ENCODE data around the gene GBA3. TPM values are rescaled to one million over a fixed set of nuclear protein-coding genes. Genes with fewer than 3 reads are reported as not detected.

GBA3 gene
- total RNA-seq, 4 donors from 2014 or later = 2.8 to 66.1 (median 24.7) TPM

- 67 to 68% methylated on average over 2 of the region's 2 CpGs for WGBS, 2 donors (ENCODE audit: low coverage in 1 of 2)
- no peaks in the 10 kb centered on the region for H3K9me3 ChIP-seq
- intact Hi-C loops (cut with DNase I; ENCODE audit: low total_unique reads) = no loop called here
These were observed 166.6 kb downstream of the GBA3 start for GRCh38 chr4:22859318-22859717.

More at GRCh38 chr4:22859318-22859717, 166.6 kb downstream of the GBA3 start:
- in situ Hi-C loops (cut with MboI; ENCODE audit: low pct_ligation_motif_present in 1 of 4, low pct_unique_long_range_greater_than_20kb in 1 of 4, low sequenced_read_pairs in 3 of 4) = no loop called here
- Histone ChIP-seq H3K4me3 (no peak overlapping the region), H3K4me1 (no peaks in the 10 kb centered on the region), H3K27ac (no peak overlapping the region), H3K27me3 (no peaks in the 10 kb centered on the region), H3K36me3 (no peaks in the 10 kb centered on the region)
- TF ChIP-seq POLR2A (IDR thresholded peaks at IDR 0.05) (no peak), EP300 (IDR thresholded peaks at IDR 0.05; ENCODE audit: low read depth) (no peak)
- DNase-seq = no peak

Other genes with a start within 250 kb of the GBA3 start
- gene ADGRA3, start 176.9 kb upstream of the GBA3 start, total RNA-seq = 100 to 1,000 TPM in 1 of 4 donors, 10 to 100 TPM in 3; 76.7 to 126 (median 91.1) TPM

All from transverse colon (tissue), 4 donors.